ENCODE measurements around the gene KRTAP10-9. TPM values are rescaled to one million over a fixed set of nuclear protein-coding genes. Genes with fewer than 3 reads are reported as not detected.
"Not testable (repeated sequence)": the region's sequence is repeated elsewhere in the genome, so short reads cannot be mapped to it uniquely, and the experiment has no call there.

Gene KRTAP10-9
- polyA plus RNA-seq, 1 donor (not counting 4 experiments of a cell fraction or from before 2014, with no cell fraction given): not detected

GRCh38 chr21:44637018-44637850, 10.3 kb downstream of the KRTAP10-9 start, which contains the start of gene KRTAP10-10:
Gene KRTAP10-10 (plus strand): TSS chr21:44637356. CDS start chr21:44637418, 62 bp downstream.
- Histone ChIP-seq H3K79me2 (ENCODE audit: control insufficient read depth, insufficient read depth, low read length) (no peaks in the 10 kb centered on the region), H3K4me3 (ENCODE audit: control insufficient read depth in 2 of 3, extremely low read depth in 1 of 3, insufficient read depth in 2 of 3, low read depth in 1 of 3, low read length in 3 of 3) (no peak within 1 kb of the TSS), H3K9me1 (ENCODE audit: control insufficient read depth, extremely low read depth, insufficient read depth, low read length) (no peaks in the 10 kb centered on the region), H2AFZ (ENCODE audit: control insufficient read depth, low read length) (no peak within 1 kb of the TSS), H3K9ac (ENCODE audit: control insufficient read depth, extremely low read depth, insufficient read depth, low read length) (no peak within 1 kb of the TSS), H3K4me2 (ENCODE audit: control insufficient read depth, extremely low read depth, insufficient read depth, low read depth, low read length) (no peak within 1 kb of the TSS), H4K20me1 (ENCODE audit: control insufficient read depth, extremely low read depth, insufficient read depth, low read length) (no peaks in the 10 kb centered on the region), H3K4me1 (ENCODE audit: control insufficient read depth, extremely low read depth, insufficient read depth, low read length) (no peaks in the 10 kb centered on the region), H3K9me3 (ENCODE audit: control insufficient read depth, low read depth, low read length) (no peaks in the 10 kb centered on the region), H3K27ac (ENCODE audit: control insufficient read depth, insufficient read depth, low read length) (no peak within 1 kb of the TSS), H3K36me3 (ENCODE audit: control insufficient read depth in 2 of 2, extremely low read depth in 1 of 2, insufficient read depth in 2 of 2, low read length in 2 of 2) (no peaks in the 10 kb centered on the region), H3K27me3 (ENCODE audit: control insufficient read depth, extremely low read depth, insufficient read depth, low read length) (no peaks in the 10 kb centered on the region)
- dilution Hi-C loops (cut with MboI; ENCODE audit: extremely low pct_ligation_motif_present, low sequenced_read_pairs): no loop called here
- DNase-seq (ENCODE audit: low read depth, low spot score) (no peak), FAIRE-seq (no peak)
- TF ChIP-seq EZH2 (IDR thresholded peaks at IDR 0.05; ENCODE audit: low read length) (no peak), CTCF (optimal IDR thresholded peaks at IDR 0.05 in 1 of 3, IDR thresholded peaks at IDR 0.05 in 1 of 3, conservative IDR thresholded peaks at IDR 0.05 in 1 of 3; ENCODE audit: extremely low read depth in 1 of 3, insufficient read depth in 2 of 3, low read length in 3 of 3) (no peak)

- FAIRE-seq; DNase-seq (ENCODE audit: low read depth, low spot score); H3K4me1 ChIP-seq (ENCODE audit: control insufficient read depth, extremely low read depth, insufficient read depth, low read length); H4K20me1 ChIP-seq (ENCODE audit: control insufficient read depth, extremely low read depth, insufficient read depth, low read length); H3K4me2 ChIP-seq (ENCODE audit: control insufficient read depth, extremely low read depth, insufficient read depth, low read depth, low read length); H3K9ac ChIP-seq (ENCODE audit: control insufficient read depth, extremely low read depth, insufficient read depth, low read length); H2AFZ ChIP-seq (ENCODE audit: control insufficient read depth, low read length); H3K79me2 ChIP-seq (ENCODE audit: control insufficient read depth, insufficient read depth, low read length); H3K27me3 ChIP-seq (ENCODE audit: control insufficient read depth, extremely low read depth, insufficient read depth, low read length); H3K36me3 ChIP-seq (ENCODE audit: control insufficient read depth in 2 of 2, extremely low read depth in 1 of 2, insufficient read depth in 2 of 2, low read length in 2 of 2); H3K9me1 ChIP-seq (ENCODE audit: control insufficient read depth, extremely low read depth, insufficient read depth, low read length); H3K27ac ChIP-seq (ENCODE audit: control insufficient read depth, insufficient read depth, low read length); H3K9me3 ChIP-seq (ENCODE audit: control insufficient read depth, low read depth, low read length); dilution Hi-C loops (cut with MboI; ENCODE audit: extremely low pct_ligation_motif_present, low sequenced_read_pairs); H3K4me3 ChIP-seq (ENCODE audit: control insufficient read depth in 2 of 3, extremely low read depth in 1 of 3, insufficient read depth in 2 of 3, low read depth in 1 of 3, low read length in 3 of 3): not testable (repeated sequence)
These were observed 11.0 kb downstream of the KRTAP10-9 start for GRCh38 chr21:44637851-44638348.

DNA sequence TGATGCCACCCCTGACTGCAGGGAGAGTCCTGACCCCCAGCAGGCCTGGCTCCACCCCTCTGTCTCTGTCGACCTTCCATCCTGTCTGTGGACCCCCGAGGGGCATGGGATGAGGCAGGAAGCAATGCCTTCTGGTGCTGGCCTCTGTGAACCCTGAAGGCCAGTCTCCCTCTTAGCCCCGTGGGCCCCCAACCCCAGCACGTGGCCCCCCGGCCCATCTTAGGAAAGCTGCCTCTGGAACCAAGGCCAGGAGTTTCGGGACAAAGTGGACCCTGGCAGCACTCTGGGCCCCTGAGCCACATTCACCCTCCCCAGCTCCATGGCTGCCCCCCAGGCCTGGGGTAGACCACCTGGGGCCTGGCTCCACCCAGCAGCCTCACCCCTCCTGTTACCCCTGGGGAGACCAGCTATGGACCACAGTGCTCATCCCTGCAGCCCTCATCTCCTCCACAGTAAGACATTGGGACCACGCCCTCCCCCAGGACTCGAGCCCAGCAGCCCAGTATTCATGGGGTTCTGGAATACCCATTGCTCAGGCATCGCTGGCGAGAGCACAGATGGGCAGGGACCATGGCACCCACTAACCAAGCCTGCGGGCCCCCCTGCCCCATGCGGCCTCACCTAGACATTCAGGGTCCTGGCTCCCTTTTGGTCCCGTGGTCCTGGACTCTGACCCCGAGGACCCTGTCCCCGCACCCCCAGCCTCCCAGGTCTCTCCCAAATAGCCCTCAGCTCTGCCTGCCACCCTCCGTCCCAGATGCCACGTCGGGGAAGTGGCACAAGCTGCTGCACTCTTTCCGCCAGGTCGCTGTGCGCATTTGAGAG, 11.8 kb downstream of the KRTAP10-9 start:
- H2AFZ ChIP-seq (ENCODE audit: control insufficient read depth, low read length); H3K4me3 ChIP-seq (ENCODE audit: control insufficient read depth in 2 of 3, extremely low read depth in 1 of 3, insufficient read depth in 2 of 3, low read depth in 1 of 3, low read length in 3 of 3); H3K9me3 ChIP-seq (ENCODE audit: control insufficient read depth, low read depth, low read length); FAIRE-seq; H3K4me2 ChIP-seq (ENCODE audit: control insufficient read depth, extremely low read depth, insufficient read depth, low read depth, low read length); H3K27ac ChIP-seq (ENCODE audit: control insufficient read depth, insufficient read depth, low read length); H3K36me3 ChIP-seq (ENCODE audit: control insufficient read depth in 2 of 2, extremely low read depth in 1 of 2, insufficient read depth in 2 of 2, low read length in 2 of 2); H4K20me1 ChIP-seq (ENCODE audit: control insufficient read depth, extremely low read depth, insufficient read depth, low read length); dilution Hi-C loops (cut with MboI; ENCODE audit: extremely low pct_ligation_motif_present, low sequenced_read_pairs); H3K9me1 ChIP-seq (ENCODE audit: control insufficient read depth, extremely low read depth, insufficient read depth, low read length); DNase-seq (ENCODE audit: low read depth, low spot score); H3K4me1 ChIP-seq (ENCODE audit: control insufficient read depth, extremely low read depth, insufficient read depth, low read length); H3K9ac ChIP-seq (ENCODE audit: control insufficient read depth, extremely low read depth, insufficient read depth, low read length); H3K27me3 ChIP-seq (ENCODE audit: control insufficient read depth, extremely low read depth, insufficient read depth, low read length); H3K79me2 ChIP-seq (ENCODE audit: control insufficient read depth, insufficient read depth, low read length): not testable (repeated sequence)
